ENCODE measurements around the gene DBX1. TPM values are rescaled to one million over a fixed set of nuclear protein-coding genes. Genes with fewer than 3 reads are reported as not detected.
A peak's percentile ranks its signal among the peaks of the same experiment; 100 is the strongest.

DBX1 gene
- total RNA-seq, 1 donor = not detected

- Histone ChIP-seq H3K4me1 (ENCODE audit: insufficient read depth, low read length) (no peaks in the 10 kb centered on the region), H3K9me3 (ENCODE audit: low read depth, low read length) (no peaks in the 10 kb centered on the region), H3K4me3 (ENCODE audit: low read length) (no peak overlapping the region), H3K27me3 (ENCODE audit: insufficient read depth, low read length) (peaks cover 18% of the 10 kb centered on the region)
Observed at GRCh38 chr11:20177136-20177535, 16.9 kb upstream of the DBX1 start.

GRCh38 chr11:20172721-20173447 lies 12.6 kb upstream of the DBX1 start:
- no peaks in the 10 kb centered on the region for H3K9me3 ChIP-seq (ENCODE audit: low read depth, low read length)
- no peak overlapping the region for H3K4me3 ChIP-seq (ENCODE audit: low read length)
- H3K4me1 ChIP-seq (ENCODE audit: insufficient read depth, low read length) = no peaks in the 10 kb centered on the region
- peaks cover 16% of the 10 kb centered on the region for H3K27me3 ChIP-seq (ENCODE audit: insufficient read depth, low read length)

GRCh38 chr11:20163783-20164481 lies 3.7 kb upstream of the DBX1 start:
- no peaks in the 10 kb centered on the region for H3K4me1 ChIP-seq (ENCODE audit: insufficient read depth, low read length)
- no peaks in the 10 kb centered on the region for H3K9me3 ChIP-seq (ENCODE audit: low read depth, low read length)
- peaks cover 89% of the 10 kb centered on the region for H3K27me3 ChIP-seq (ENCODE audit: insufficient read depth, low read length)
- no peak overlapping the region for H3K4me3 ChIP-seq (ENCODE audit: low read length)

- Histone ChIP-seq H3K9me3 (ENCODE audit: low read depth, low read length) (no peaks in the 10 kb centered on the region), H3K27me3 (ENCODE audit: insufficient read depth, low read length) (peaks cover 95% of the 10 kb centered on the region), H3K4me1 (ENCODE audit: insufficient read depth, low read length) (no peaks in the 10 kb centered on the region), H3K4me3 (ENCODE audit: low read length) (no peak overlapping the region)
Observed at GRCh38 chr11:20162824-20163782, 2.8 kb upstream of the DBX1 start.

GRCh38 chr11:20161923-20162744 lies 1.9 kb upstream of the DBX1 start:
- Histone ChIP-seq H3K4me1 (ENCODE audit: insufficient read depth, low read length) (peaks cover 2% of the 10 kb centered on the region), H3K4me3 (ENCODE audit: low read length) (no peak overlapping the region), H3K27me3 (ENCODE audit: insufficient read depth, low read length) (peaks cover 94% of the 10 kb centered on the region), H3K9me3 (ENCODE audit: low read depth, low read length) (no peaks in the 10 kb centered on the region)

- peaks cover 7% of the 10 kb centered on the region for H3K4me1 ChIP-seq (ENCODE audit: insufficient read depth, low read length)
- H3K9me3 ChIP-seq (ENCODE audit: low read depth, low read length) = no peaks in the 10 kb centered on the region
- peaks cover 93% of the 10 kb centered on the region for H3K27me3 ChIP-seq (ENCODE audit: insufficient read depth, low read length)
- no peak overlapping the region for H3K4me3 ChIP-seq (ENCODE audit: low read length)
Observed at GRCh38 chr11:20161230-20161918, 1.1 kb upstream of the DBX1 start.

GRCh38 chr11:20159466-20160381 lies 551 bp downstream of the DBX1 start:
- H3K9me3 ChIP-seq (ENCODE audit: low read depth, low read length) = no peaks in the 10 kb centered on the region
- no peak overlapping the region for H3K4me3 ChIP-seq (ENCODE audit: low read length)
- H3K27me3 ChIP-seq (ENCODE audit: insufficient read depth, low read length) = peaks cover 95% of the 10 kb centered on the region
- peaks cover 12% of the 10 kb centered on the region for H3K4me1 ChIP-seq (ENCODE audit: insufficient read depth, low read length)

GRCh38 chr11:20158597-20159257 lies 1.5 kb downstream of the DBX1 start:
- Histone ChIP-seq H3K27me3 (ENCODE audit: insufficient read depth, low read length) (peaks cover 95% of the 10 kb centered on the region), H3K4me3 (ENCODE audit: low read length) (no peak overlapping the region), H3K9me3 (ENCODE audit: low read depth, low read length) (no peaks in the 10 kb centered on the region), H3K4me1 (ENCODE audit: insufficient read depth, low read length) (peaks cover 12% of the 10 kb centered on the region)

- Histone ChIP-seq H3K4me3 (ENCODE audit: low read length) (no peak overlapping the region), H3K4me1 (ENCODE audit: insufficient read depth, low read length) (peaks cover 12% of the 10 kb centered on the region), H3K9me3 (ENCODE audit: low read depth, low read length) (no peaks in the 10 kb centered on the region), H3K27me3 (ENCODE audit: insufficient read depth, low read length) (peaks cover 93% of the 10 kb centered on the region)
Observed at GRCh38 chr11:20157728-20158127, 2.5 kb downstream of the DBX1 start.

GRCh38 chr11:20156876-20157613 lies 3.2 kb downstream of the DBX1 start:
- H3K9me3 ChIP-seq (ENCODE audit: low read depth, low read length) = no peaks in the 10 kb centered on the region
- H3K4me3 ChIP-seq (ENCODE audit: low read length) = peak overlapping the region; percentile 19
- H3K4me1 ChIP-seq (ENCODE audit: insufficient read depth, low read length) = peaks cover 12% of the 10 kb centered on the region
- peaks cover 87% of the 10 kb centered on the region for H3K27me3 ChIP-seq (ENCODE audit: insufficient read depth, low read length)

- Histone ChIP-seq H3K27me3 (ENCODE audit: insufficient read depth, low read length) (peaks cover 85% of the 10 kb centered on the region), H3K4me3 (ENCODE audit: low read length) (peak overlapping the region; percentile 19), H3K4me1 (ENCODE audit: insufficient read depth, low read length) (peaks cover 12% of the 10 kb centered on the region), H3K9me3 (ENCODE audit: low read depth, low read length) (no peaks in the 10 kb centered on the region)
Observed at GRCh38 chr11:20156280-20156875, 3.9 kb downstream of the DBX1 start.
